ENCODE data around the gene SSRP1. TPM values are rescaled to one million over a fixed set of nuclear protein-coding genes. Genes with fewer than 3 reads are reported as not detected.

The SSRP1 gene
- total and polyA plus RNA-seq, 9 of the 15 experiments (the other 6 are each of a cell fraction or from before 2014, with no cell fraction given) = 91.1 to 416 (median 245) TPM

- TF ChIP-seq ZNF280B (CRISPR knock-in tag; IDR thresholded peaks at IDR 0.05) (no peak), CEBPB (tag; IDR thresholded peaks at IDR 0.05) (peak; percentile 97), KAT8 (IDR thresholded peaks at IDR 0.05; ENCODE audit: low read depth) (no peak), ZC3H11A (IDR thresholded peaks at IDR 0.05; ENCODE audit: low read depth, low read length) (no peak), MBD2 (IDR thresholded peaks at IDR 0.05; ENCODE audit: borderline replicate concordance, low read depth) (no peak), NR2C2 (CRISPR knock-in tag; IDR thresholded peaks at IDR 0.05) (no peak), NR2C2 (tag; IDR thresholded peaks at IDR 0.05) (peak; percentile 69), FOS (IDR thresholded peaks at IDR 0.05; ENCODE audit: extremely low read depth, insufficient read length) (no peak), STAG1 (CRISPR knock-in tag; IDR thresholded peaks at IDR 0.05; ENCODE audit: borderline replicate concordance) (no peak), CHCHD3 (CRISPR knock-in tag; IDR thresholded peaks at IDR 0.05) (no peak), NR2F6 (CRISPR knock-in tag; IDR thresholded peaks at IDR 0.05) (no peak), JUND (IDR thresholded peaks at IDR 0.05; ENCODE audit: borderline replicate concordance, low read depth, low read length) (0 out of 2 replicates have a peak, but pooled peaks have one; percentile 29), JUND (tag; IDR thresholded peaks at IDR 0.05; ENCODE audit: borderline replicate concordance, low read depth, low read length) (no peak), SLC30A9 (CRISPR knock-in tag; IDR thresholded peaks at IDR 0.05) (no peak), ID3 (CRISPR knock-in tag; IDR thresholded peaks at IDR 0.05) (no peak), ID3 (tag; IDR thresholded peaks at IDR 0.05) (no peak), SRSF3 (IDR thresholded peaks at IDR 0.05; ENCODE audit: insufficient read depth, low read length) (no peak), SAFB (IDR thresholded peaks at IDR 0.05; ENCODE audit: borderline replicate concordance, low read depth, low read length) (no peak), ARID4B (CRISPR knock-in tag; IDR thresholded peaks at IDR 0.05) (no peak), ZNF324 (CRISPR knock-in tag; IDR thresholded peaks at IDR 0.05) (no peak), TEAD4 (IDR thresholded peaks at IDR 0.05; ENCODE audit: low read length) (no peak), TEAD4 (CRISPR knock-in tag; IDR thresholded peaks at IDR 0.05; ENCODE audit: borderline replicate concordance) (no peak), ASH1L (IDR thresholded peaks at IDR 0.05; ENCODE audit: borderline replicate concordance, low read depth, partially characterized antibody) (no peak), SMC3 (conservative IDR thresholded peaks at IDR 0.05; ENCODE audit: insufficient read depth, low read depth, low read length) (no peak)
Observed at GRCh38 chr11:57276971-57277675, 58.6 kb downstream of the SSRP1 start (continued).

Data from K562 (cell line).